Measurements from ENCODE around the gene COL5A1. TPM values are rescaled to one million over a fixed set of nuclear protein-coding genes. Genes with fewer than 3 reads are reported as not detected.
A peak's percentile ranks its signal among the peaks of the same experiment; 100 is the strongest.

The COL5A1 gene
- total and polyA plus RNA-seq, 2 experiments from 2014 or later = 211 to 812 TPM

- H3K9ac ChIP-seq = peak overlapping the region; percentile 77
- H3K27ac ChIP-seq = peak overlapping the region; percentile 79
- peak overlapping the region; percentile 79 for H3K4me2 ChIP-seq (ENCODE audit: unreplicated experiment)
- H3K9me3 ChIP-seq (ENCODE audit: low read depth) = no peaks in the 10 kb centered on the region
- H3K9me2 ChIP-seq (ENCODE audit: insufficient read depth) = no peaks in the 10 kb centered on the region
- in situ Hi-C loops (cut with MboI) = no loop called here
- peaks cover 74% of the 10 kb centered on the region for H3K79me2 ChIP-seq (ENCODE audit: insufficient read depth)
- H2AFZ ChIP-seq = no peak overlapping the region
- peak overlapping the region; percentile 73 for H3K4me3 ChIP-seq
- peaks cover 50% of the 10 kb centered on the region for H3K4me1 ChIP-seq (ENCODE audit: insufficient read depth)
- H4K20me1 ChIP-seq (ENCODE audit: insufficient read depth) = peaks cover 24% of the 10 kb centered on the region; the same call in 1 of the 2 replicates
- peaks cover 53% of the 10 kb centered on the region for H3F3A ChIP-seq (ENCODE audit: insufficient read depth)
- 2 to 3% methylated on average over 22 of the region's 22 CpGs for WGBS, 2 experiments (ENCODE audit: low coverage in 1 of 2, low lambda C conversion rate in 2 of 2, missing lambda C conversion rate in 2 of 2)
- no peak for TF ChIP-seq EZH2 (IDR thresholded peaks at IDR 0.05; ENCODE audit: insufficient read depth, poor library complexity, severe bottlenecking)
- no peak for TF ChIP-seq EZH2phosphoT487 (IDR thresholded peaks at IDR 0.05; ENCODE audit: insufficient read depth, low read depth)
- DNase-seq = peak; percentile 98
- H3K27me3 ChIP-seq (replicated peaks; ENCODE audit: insufficient read depth) = no peaks in the 10 kb centered on the region
- peaks cover 4% of the 10 kb centered on the region; the same call in 1 of the 2 replicates for H3K36me3 ChIP-seq (ENCODE audit: low read depth)
Observed at GRCh38 chr9:134644725-134645606, 3.4 kb downstream of the COL5A1 start.

- TF ChIP-seq EZH2phosphoT487 (IDR thresholded peaks at IDR 0.05; ENCODE audit: insufficient read depth, low read depth) (no peak), EZH2 (IDR thresholded peaks at IDR 0.05; ENCODE audit: insufficient read depth, poor library complexity, severe bottlenecking) (no peak)
Observed at GRCh38 chr9:134645607-134646365, 4.2 kb downstream of the COL5A1 start.

GRCh38 chr9:134647359-134648080, 5.9 kb downstream of the COL5A1 start:
- TF ChIP-seq EZH2 (IDR thresholded peaks at IDR 0.05; ENCODE audit: insufficient read depth, poor library complexity, severe bottlenecking) (no peak), EZH2phosphoT487 (IDR thresholded peaks at IDR 0.05; ENCODE audit: insufficient read depth, low read depth) (no peak)
- H2AFZ ChIP-seq = no peak overlapping the region
- H3K27ac ChIP-seq = peak overlapping the region; percentile 27
- H3K36me3 ChIP-seq (ENCODE audit: low read depth) = peaks cover 4% of the 10 kb centered on the region; the same call in 1 of the 2 replicates
- H3K4me3 ChIP-seq = no peak overlapping the region
- H3F3A ChIP-seq (ENCODE audit: insufficient read depth) = peaks cover 71% of the 10 kb centered on the region
- H3K9me2 ChIP-seq (ENCODE audit: insufficient read depth) = no peaks in the 10 kb centered on the region
- in situ Hi-C loops (cut with MboI) = no loop called here
- WGBS, 2 experiments (ENCODE audit: low coverage in 1 of 2, low lambda C conversion rate in 2 of 2, missing lambda C conversion rate in 2 of 2) = 64 to 65% methylated on average over 33 of the region's 33 CpGs
- peaks cover 43% of the 10 kb centered on the region for H3K4me1 ChIP-seq (ENCODE audit: insufficient read depth)
- H4K20me1 ChIP-seq (ENCODE audit: insufficient read depth) = peaks cover 31% of the 10 kb centered on the region; the same call in 1 of the 2 replicates
- H3K4me2 ChIP-seq (ENCODE audit: unreplicated experiment) = peak overlapping the region; percentile 30
- H3K9ac ChIP-seq = peak overlapping the region; percentile 77
- H3K79me2 ChIP-seq (ENCODE audit: insufficient read depth) = peaks cover 92% of the 10 kb centered on the region
- no peaks in the 10 kb centered on the region for H3K9me3 ChIP-seq (ENCODE audit: low read depth)
- H3K27me3 ChIP-seq (replicated peaks; ENCODE audit: insufficient read depth) = no peaks in the 10 kb centered on the region
- DNase-seq = no peak

More at GRCh38 chr9:134645607-134646365, 4.2 kb downstream of the COL5A1 start:
- in situ Hi-C loops (cut with MboI) = no loop called here
- no peak overlapping the region for H2AFZ ChIP-seq
- no peaks in the 10 kb centered on the region for H3K27me3 ChIP-seq (replicated peaks; ENCODE audit: insufficient read depth)
- H3K36me3 ChIP-seq (ENCODE audit: low read depth) = peaks cover 4% of the 10 kb centered on the region; the same call in 1 of the 2 replicates
- DNase-seq = no peak
- H3K4me3 ChIP-seq = peak overlapping the region; percentile 73
- peaks cover 82% of the 10 kb centered on the region for H3K79me2 ChIP-seq (ENCODE audit: insufficient read depth)
- H3K9me3 ChIP-seq (ENCODE audit: low read depth) = no peaks in the 10 kb centered on the region
- WGBS, 2 experiments (ENCODE audit: low coverage in 1 of 2, low lambda C conversion rate in 2 of 2, missing lambda C conversion rate in 2 of 2) = 37 to 44% methylated on average over 9 of the region's 9 CpGs
- H3K4me1 ChIP-seq (ENCODE audit: insufficient read depth) = peaks cover 47% of the 10 kb centered on the region
- peaks cover 27% of the 10 kb centered on the region; the same call in 1 of the 2 replicates for H4K20me1 ChIP-seq (ENCODE audit: insufficient read depth)
- no peaks in the 10 kb centered on the region for H3K9me2 ChIP-seq (ENCODE audit: insufficient read depth)
- peak overlapping the region; percentile 79 for H3K27ac ChIP-seq
- H3F3A ChIP-seq (ENCODE audit: insufficient read depth) = peaks cover 57% of the 10 kb centered on the region
- H3K4me2 ChIP-seq (ENCODE audit: unreplicated experiment) = peak overlapping the region; percentile 79
- peak overlapping the region; percentile 77 for H3K9ac ChIP-seq
